Neural cell (in vitro differentiated cells): Measurements from ENCODE around the gene PTPRU.

ENCODE experiments used
- EP300 ChIP-seq: fragments of 450-650 bp; conservative IDR thresholded peaks from 2 replicates; pipeline ENCODE4 v1.6.1; 2014; ENCODE audit warnings: antibody characterized with exemption, mild to moderate bottlenecking, moderate library complexity; ENCODE audit not compliant: poor library complexity, severe bottlenecking
- POLR2AphosphoS5 ChIP-seq: IDR thresholded peaks from 2 replicates; pipeline ENCODE4 v1.6.1; 2012
- TAF1 ChIP-seq: IDR thresholded peaks from 2 replicates; pipeline ENCODE4 v1.6.1; 2012; ENCODE audit warnings: low read depth
- TF ChIP-seq, protein P1 (sequence below): fragments of 450-650 bp; IDR thresholded peaks from 2 replicates; pipeline ENCODE4 v1.5.1; 2014; ENCODE audit warnings: antibody characterized with exemption, mild to moderate bottlenecking, moderate library complexity; ENCODE audit not compliant: poor library complexity, severe bottlenecking

DNA sequence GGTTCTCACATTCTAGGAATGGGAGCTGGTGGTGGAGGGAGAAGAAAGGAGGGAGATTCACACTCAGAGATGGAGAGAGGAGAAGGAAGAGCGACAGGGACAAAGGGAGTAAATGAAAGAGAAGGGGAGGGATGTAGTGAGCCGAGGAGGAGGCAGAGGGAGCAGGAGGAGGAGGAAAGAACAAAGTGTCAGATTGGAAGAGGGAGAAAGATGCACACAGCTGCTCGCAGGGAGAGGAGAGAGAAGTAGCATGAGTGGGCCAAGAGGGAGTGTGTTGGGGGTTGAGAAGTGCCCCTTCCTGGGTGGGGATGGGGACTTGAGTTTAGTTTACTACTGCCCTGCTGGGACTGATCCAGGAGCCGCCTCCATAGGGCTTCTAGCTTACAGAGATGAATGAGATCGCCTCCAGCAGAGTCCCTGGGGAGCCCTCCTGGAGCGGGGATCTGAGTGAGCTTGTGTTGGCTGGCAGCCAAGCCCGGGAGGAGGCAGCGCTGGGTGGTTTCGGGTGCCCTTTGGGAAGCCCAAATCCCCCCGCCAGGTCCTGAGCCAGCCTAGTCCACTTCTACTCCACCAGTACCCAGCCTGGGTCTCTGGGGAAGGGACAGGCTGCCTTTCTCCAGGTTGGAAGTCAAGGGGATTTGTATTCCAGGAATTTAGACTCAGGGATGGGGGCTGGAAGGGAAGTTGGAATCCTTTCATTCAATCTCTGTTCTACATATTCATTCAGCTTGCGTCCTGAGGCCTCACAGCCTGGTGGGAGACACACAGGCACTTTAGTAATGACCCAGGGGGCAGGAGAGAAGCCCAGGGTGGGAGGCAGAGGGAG is 20.9 kb downstream of the PTPRU start:
- TF ChIP-seq, protein P1, sequence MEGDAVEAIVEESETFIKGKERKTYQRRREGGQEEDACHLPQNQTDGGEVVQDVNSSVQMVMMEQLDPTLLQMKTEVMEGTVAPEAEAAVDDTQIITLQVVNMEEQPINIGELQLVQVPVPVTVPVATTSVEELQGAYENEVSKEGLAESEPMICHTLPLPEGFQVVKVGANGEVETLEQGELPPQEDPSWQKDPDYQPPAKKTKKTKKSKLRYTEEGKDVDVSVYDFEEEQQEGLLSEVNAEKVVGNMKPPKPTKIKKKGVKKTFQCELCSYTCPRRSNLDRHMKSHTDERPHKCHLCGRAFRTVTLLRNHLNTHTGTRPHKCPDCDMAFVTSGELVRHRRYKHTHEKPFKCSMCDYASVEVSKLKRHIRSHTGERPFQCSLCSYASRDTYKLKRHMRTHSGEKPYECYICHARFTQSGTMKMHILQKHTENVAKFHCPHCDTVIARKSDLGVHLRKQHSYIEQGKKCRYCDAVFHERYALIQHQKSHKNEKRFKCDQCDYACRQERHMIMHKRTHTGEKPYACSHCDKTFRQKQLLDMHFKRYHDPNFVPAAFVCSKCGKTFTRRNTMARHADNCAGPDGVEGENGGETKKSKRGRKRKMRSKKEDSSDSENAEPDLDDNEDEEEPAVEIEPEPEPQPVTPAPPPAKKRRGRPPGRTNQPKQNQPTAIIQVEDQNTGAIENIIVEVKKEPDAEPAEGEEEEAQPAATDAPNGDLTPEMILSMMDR = no peak
- TF ChIP-seq POLR2AphosphoS5 (no peak), EP300 (no peak), TAF1 (no peak)
